Epithelial cell of proximal tubule (primary cell): ENCODE data around the gene SLC19A3. TPM values are rescaled to one million over a fixed set of nuclear protein-coding genes. Genes with fewer than 3 reads are reported as not detected.

Source experiments
- DNase-seq: peaks from one replicate; pipeline ENCODE4 v3.0.0-alpha.2; 2011; ENCODE audit warnings: low read depth
- H3K4me3 ChIP-seq: 2 replicates; pipeline ENCODE4 v1.5.1; 2011; ENCODE audit warnings: low read depth, mild to moderate bottlenecking, low read length
- CTCF ChIP-seq: conservative IDR thresholded peaks from 2 replicates; pipeline ENCODE4 v1.5.1; 2012; ENCODE audit warnings: low read depth, mild to moderate bottlenecking, low read length
- total RNA-seq: library from RNA; depleted of rRNA; stranded (reverse); fragments of >200 nt; gene quantifications from 2 replicates; pipeline ENCODE4 v1.2.3, GENCODE V29; 2015

Gene SLC19A3
- total RNA-seq, 1 donor from 2014 or later = 0.17 TPM

GRCh38 chr2:227703961-227704360 lies 13.9 kb downstream of the SLC19A3 start:
- no peak overlapping the region for H3K4me3 ChIP-seq
- DNase-seq = no peak

GRCh38 chr2:227703280-227703732 lies 14.5 kb downstream of the SLC19A3 start:
- no peak for TF ChIP-seq CTCF
- H3K4me3 ChIP-seq = no peak overlapping the region

More at GRCh38 chr2:227703961-227704360, 13.9 kb downstream of the SLC19A3 start:
- no peak for TF ChIP-seq CTCF

GRCh38 chr2:227701556-227701955 lies 16.3 kb downstream of the SLC19A3 start:
- TF ChIP-seq CTCF = no peak
- DNase-seq = no peak
- no peak overlapping the region for H3K4me3 ChIP-seq

More at GRCh38 chr2:227703280-227703732, 14.5 kb downstream of the SLC19A3 start:
- peak; percentile 44 for DNase-seq

GRCh38 chr2:227696990-227697679 lies 20.7 kb downstream of the SLC19A3 start:
- no peak overlapping the region for H3K4me3 ChIP-seq
- TF ChIP-seq CTCF = no peak
- no peak for DNase-seq

- DNase-seq = no peak
- no peak overlapping the region for H3K4me3 ChIP-seq
- no peak for TF ChIP-seq CTCF
These were observed 30.6 kb downstream of the SLC19A3 start for GRCh38 chr2:227687189-227687588.

GRCh38 chr2:227684258-227684657 lies 33.6 kb downstream of the SLC19A3 start:
- no peak for DNase-seq
- no peak for TF ChIP-seq CTCF
- no peak overlapping the region for H3K4me3 ChIP-seq

GRCh38 chr2:227677928-227678327 lies 39.9 kb downstream of the SLC19A3 start:
- DNase-seq = no peak
- no peak overlapping the region for H3K4me3 ChIP-seq
- no peak for TF ChIP-seq CTCF
